ENCODE results near the gene C17orf67. TPM values are rescaled to one million over a fixed set of nuclear protein-coding genes. Genes with fewer than 3 reads are reported as not detected.

The C17orf67 gene
- total RNA-seq, 4 donors from 2014 or later, result 0.24 to 1.2 (median 1.2) TPM

DNA sequence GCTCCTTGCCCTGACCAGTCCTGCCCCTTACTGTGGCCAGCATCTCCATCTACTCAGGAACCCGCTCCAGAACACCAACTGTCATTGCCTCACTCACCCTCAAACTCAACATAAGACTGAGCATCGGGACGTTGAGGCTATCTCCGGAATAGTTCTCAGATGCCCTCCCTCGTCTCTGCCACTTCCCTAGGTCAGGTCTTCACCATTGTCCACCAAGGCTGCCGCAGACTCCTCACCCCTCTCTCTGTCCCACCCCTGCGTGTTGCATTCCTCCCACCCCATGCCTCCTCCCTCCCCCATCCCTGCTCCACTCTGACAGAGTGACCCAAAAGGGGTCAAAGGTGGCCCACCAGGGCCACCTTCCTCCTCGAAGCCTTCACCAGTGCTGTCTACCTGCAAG, 37.2 kb downstream of the C17orf67 start:
- TF ChIP-seq, protein P1, sequence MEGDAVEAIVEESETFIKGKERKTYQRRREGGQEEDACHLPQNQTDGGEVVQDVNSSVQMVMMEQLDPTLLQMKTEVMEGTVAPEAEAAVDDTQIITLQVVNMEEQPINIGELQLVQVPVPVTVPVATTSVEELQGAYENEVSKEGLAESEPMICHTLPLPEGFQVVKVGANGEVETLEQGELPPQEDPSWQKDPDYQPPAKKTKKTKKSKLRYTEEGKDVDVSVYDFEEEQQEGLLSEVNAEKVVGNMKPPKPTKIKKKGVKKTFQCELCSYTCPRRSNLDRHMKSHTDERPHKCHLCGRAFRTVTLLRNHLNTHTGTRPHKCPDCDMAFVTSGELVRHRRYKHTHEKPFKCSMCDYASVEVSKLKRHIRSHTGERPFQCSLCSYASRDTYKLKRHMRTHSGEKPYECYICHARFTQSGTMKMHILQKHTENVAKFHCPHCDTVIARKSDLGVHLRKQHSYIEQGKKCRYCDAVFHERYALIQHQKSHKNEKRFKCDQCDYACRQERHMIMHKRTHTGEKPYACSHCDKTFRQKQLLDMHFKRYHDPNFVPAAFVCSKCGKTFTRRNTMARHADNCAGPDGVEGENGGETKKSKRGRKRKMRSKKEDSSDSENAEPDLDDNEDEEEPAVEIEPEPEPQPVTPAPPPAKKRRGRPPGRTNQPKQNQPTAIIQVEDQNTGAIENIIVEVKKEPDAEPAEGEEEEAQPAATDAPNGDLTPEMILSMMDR (IDR thresholded peaks at IDR 0.05), result no peak
- TF ChIP-seq POLR2A (IDR thresholded peaks at IDR 0.05), result no peak

DNA sequence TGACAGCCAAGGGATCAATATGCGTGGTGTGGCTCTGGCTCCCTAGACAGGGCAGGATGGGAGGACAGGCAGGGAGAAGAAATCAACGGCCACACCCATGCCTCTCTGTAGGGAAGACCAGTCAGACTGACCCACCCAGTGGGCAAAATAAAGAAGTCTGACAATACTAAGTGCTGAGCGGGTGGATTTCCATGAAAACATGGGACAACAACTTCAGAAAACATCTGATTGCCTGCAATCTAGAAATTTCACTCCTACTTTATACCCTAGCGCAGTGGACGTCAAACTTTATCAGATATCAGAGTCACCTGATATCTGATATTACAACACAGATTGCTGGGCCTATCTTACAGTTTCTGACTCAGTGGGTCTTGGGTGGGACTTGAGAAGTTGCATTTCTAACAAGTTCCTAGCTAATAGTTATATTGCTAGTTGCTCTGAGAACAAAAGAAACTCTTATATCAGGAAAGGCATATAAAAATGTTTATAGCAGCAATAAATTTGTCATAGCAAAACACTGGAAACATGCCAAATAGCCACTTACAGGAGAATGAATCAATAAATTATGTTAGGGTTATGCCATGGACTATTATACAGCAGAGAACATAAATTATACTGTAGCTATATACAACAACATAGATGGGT, 38.4 kb downstream of the C17orf67 start:
- DNase-seq, result no peak
- H3K27me3 ChIP-seq, result no peaks in the 10 kb centered on the region
- H3K36me3 ChIP-seq, result no peaks in the 10 kb centered on the region
- 90 to 91% methylated on average over 4 to 5 of the region's 5 CpGs for WGBS, 2 donors
- H3K27ac ChIP-seq, result no peak overlapping the region
- TF ChIP-seq, protein P1 (IDR thresholded peaks at IDR 0.05), result no peak
- no peak for TF ChIP-seq POLR2A (IDR thresholded peaks at IDR 0.05)
- no peak overlapping the region for H3K4me3 ChIP-seq (replicated peaks in 1 of 3)
- no peaks in the 10 kb centered on the region for H3K4me1 ChIP-seq
- H3K9me3 ChIP-seq, result no peaks in the 10 kb centered on the region
- intact Hi-C loops (cut with DNase I), result no loop called here

More for the DNA sequence above, 37.2 kb downstream of the C17orf67 start:
- Histone ChIP-seq H3K27ac (no peak overlapping the region), H3K27me3 (no peaks in the 10 kb centered on the region), H3K4me3 (replicated peaks in 1 of 3) (no peak overlapping the region), H3K9me3 (no peaks in the 10 kb centered on the region), H3K4me1 (no peaks in the 10 kb centered on the region), H3K36me3 (no peaks in the 10 kb centered on the region)
- WGBS, 2 donors, result 90 to 92% methylated on average over 8 of the region's 8 CpGs
- no peak for DNase-seq
- intact Hi-C loops (cut with DNase I), result no loop called here

DNA sequence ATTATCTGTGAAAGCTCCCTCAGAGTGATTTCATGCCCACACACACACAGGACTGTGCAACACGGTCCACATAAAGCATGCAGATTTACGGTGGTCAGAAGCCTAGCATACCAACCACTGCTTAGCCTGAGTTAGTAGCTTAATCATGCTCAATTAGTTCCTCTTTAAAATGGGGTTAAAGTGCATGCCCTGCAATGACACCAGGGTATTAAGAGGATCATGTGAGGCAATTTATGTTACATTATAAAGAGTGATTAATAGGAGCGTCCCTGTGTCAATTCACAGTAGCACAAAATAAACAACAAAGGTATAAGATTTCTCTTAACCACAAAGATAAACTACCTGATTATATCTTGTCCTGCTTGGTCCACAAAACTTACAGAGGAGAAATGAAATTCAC, 39.8 kb downstream of the C17orf67 start:
- 58 to 80% methylated on average over 3 of the region's 3 CpGs for WGBS, 2 donors
- Histone ChIP-seq H3K9me3 (no peaks in the 10 kb centered on the region), H3K4me3 (replicated peaks in 1 of 3) (no peak overlapping the region), H3K36me3 (no peaks in the 10 kb centered on the region), H3K4me1 (no peaks in the 10 kb centered on the region), H3K27me3 (no peaks in the 10 kb centered on the region), H3K27ac (no peak overlapping the region)
- TF ChIP-seq POLR2A (IDR thresholded peaks at IDR 0.05), result no peak
- TF ChIP-seq, protein P1 (IDR thresholded peaks at IDR 0.05), result no peak
- DNase-seq, result no peak
- intact Hi-C loops (cut with DNase I), result no loop called here

DNA sequence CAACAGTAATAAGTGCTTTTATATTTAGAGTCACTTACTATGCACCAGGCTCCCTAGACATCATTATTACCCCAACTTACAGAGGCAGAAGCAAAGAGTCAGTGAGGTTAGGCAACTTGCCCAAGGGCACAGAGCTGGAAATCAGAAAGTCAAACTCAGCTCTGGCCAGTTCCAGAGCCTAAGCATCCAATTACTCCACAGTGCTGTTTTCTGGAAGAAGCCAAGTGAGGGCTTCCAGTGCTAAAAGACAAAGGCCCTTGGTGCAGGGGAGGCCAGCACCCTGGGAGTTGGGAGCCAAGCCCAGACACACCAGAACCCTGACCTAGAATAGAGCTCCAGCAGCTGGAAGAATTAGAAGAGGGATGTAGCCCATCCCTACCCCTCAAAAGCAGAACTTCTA, 40.2 kb downstream of the C17orf67 start:
- H3K4me1 ChIP-seq, result no peaks in the 10 kb centered on the region
- no peak overlapping the region for H3K4me3 ChIP-seq (replicated peaks in 1 of 3)
- intact Hi-C loops (cut with DNase I), result no loop called here
- no peak for DNase-seq
- H3K36me3 ChIP-seq, result no peaks in the 10 kb centered on the region
- H3K27me3 ChIP-seq, result no peaks in the 10 kb centered on the region
- no peaks in the 10 kb centered on the region for H3K9me3 ChIP-seq
- TF ChIP-seq, protein P1 (IDR thresholded peaks at IDR 0.05), result no peak
- TF ChIP-seq POLR2A (IDR thresholded peaks at IDR 0.05), result no peak
- H3K27ac ChIP-seq, result no peak overlapping the region

DNA sequence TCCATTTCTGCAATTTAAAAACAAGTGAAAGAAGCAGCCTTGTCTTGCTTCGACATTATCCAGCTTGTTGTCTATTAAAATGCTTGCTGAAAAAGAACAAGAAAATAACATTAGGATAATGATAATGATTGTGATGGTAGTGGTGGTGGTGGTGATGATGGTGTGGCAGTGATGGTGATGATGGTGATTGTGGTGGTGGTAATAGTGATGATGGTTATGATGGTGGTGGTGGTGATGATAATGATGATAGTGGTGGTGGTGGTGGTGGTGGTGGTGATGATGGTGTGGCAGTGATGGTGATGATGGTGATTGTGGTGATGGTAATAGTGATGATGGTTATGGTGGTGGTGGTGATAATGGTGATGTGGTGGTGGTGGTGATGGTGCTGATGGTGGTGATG, 41.5 kb downstream of the C17orf67 start:
- no peaks in the 10 kb centered on the region for H3K4me1 ChIP-seq
- no peak for DNase-seq
- H3K27ac ChIP-seq, result no peak overlapping the region
- H3K9me3 ChIP-seq, result no peaks in the 10 kb centered on the region
- no peak for TF ChIP-seq POLR2A (IDR thresholded peaks at IDR 0.05)
- TF ChIP-seq, protein P1 (IDR thresholded peaks at IDR 0.05), result no peak
- WGBS, 2 donors, result 98 to 100% methylated on average over 1 of the region's 1 CpG
- no peaks in the 10 kb centered on the region for H3K27me3 ChIP-seq
- no peak overlapping the region for H3K4me3 ChIP-seq (replicated peaks in 1 of 3)
- no peaks in the 10 kb centered on the region for H3K36me3 ChIP-seq
- intact Hi-C loops (cut with DNase I), result no loop called here
